Smooth muscle cell of the umbilical artery (primary cell): Measurements from ENCODE around the gene RBM11. TPM values are rescaled to one million over a fixed set of nuclear protein-coding genes. Genes with fewer than 3 reads are reported as not detected.

ENCODE experiments used
- total RNA-seq: library from RNA; depleted of rRNA; stranded (reverse); fragments of >200 nt; gene quantifications from 2 replicates; pipeline ENCODE4 v1.2.3, GENCODE V29; 2014

RBM11 gene
- total RNA-seq, result 0.23 TPM in 1 of 2 replicates, not detected in the other

GRCh38 chr21:14215971-14216641, at the start of gene RBM11:
Gene RBM11, plus strand, starts transcription at chr21:14216157. Its CDS starts 30 bp downstream, at chr21:14216187.

GRCh38 chr21:14210738-14211137, 5.2 kb upstream of the RBM11 start, which contains the start of gene LIPI:
Gene LIPI, minus strand, starts transcription at chr21:14210955. Its CDS starts 110 bp downstream, at chr21:14210845.

Other genes with a start within 250 kb of the RBM11 start
- not detected in 2 replicates for gene LIPI, start 5.2 kb upstream of the RBM11 start, total RNA-seq
- 110 and 160 TPM in 2 replicates for gene HSPA13, start 167.0 kb downstream of the RBM11 start, total RNA-seq